ENCODE measurements around the gene GTPBP4.
"Not testable (repeated sequence)": the region's sequence is repeated elsewhere in the genome, so short reads cannot be mapped to it uniquely, and the experiment has no call there.

Gene GTPBP4

GRCh38 chr10:1063232-1063865, 75.1 kb downstream of the GTPBP4 start:
- Histone ChIP-seq H3K4me1 (ENCODE audit: low read length) (peaks cover 8% of the 10 kb centered on the region), H3K4me3 (ENCODE audit: low read length) (no peak overlapping the region), H3K27me3 (ENCODE audit: low read depth, low read length) (no peaks in the 10 kb centered on the region), H4K20me1 (ENCODE audit: insufficient read depth, low read length) (peaks cover 9% of the 10 kb centered on the region; the same call in 1 of the 2 replicates), H3K79me2 (ENCODE audit: low read length) (peaks cover 36% of the 10 kb centered on the region), H3K36me3 (replicated peaks; ENCODE audit: low read depth, low read length) (peaks cover 5% of the 10 kb centered on the region), H3K4me2 (ENCODE audit: low read length) (no peak overlapping the region), H3K27ac (ENCODE audit: low read length) (no peak overlapping the region), H3K9ac (ENCODE audit: low read length) (no peak overlapping the region), H3K9me3 (ENCODE audit: insufficient read depth, low read length) (no peaks in the 10 kb centered on the region), H2AFZ (ENCODE audit: low read depth, low read length) (no peak overlapping the region)
- no peak for TF ChIP-seq EZH2phosphoT487 (IDR thresholded peaks at IDR 0.05; ENCODE audit: low read depth)
- no peak for TF ChIP-seq CTCF (IDR thresholded peaks at IDR 0.05; ENCODE audit: low read depth, low read length)

- Histone ChIP-seq H3K4me1 (ENCODE audit: low read length) (peaks cover 7% of the 10 kb centered on the region), H4K20me1 (ENCODE audit: insufficient read depth, low read length) (peaks cover 9% of the 10 kb centered on the region; the same call in 1 of the 2 replicates), H3K4me3 (ENCODE audit: low read length) (no peak overlapping the region), H3K9me3 (ENCODE audit: insufficient read depth, low read length) (no peaks in the 10 kb centered on the region), H3K79me2 (ENCODE audit: low read length) (peaks cover 21% of the 10 kb centered on the region), H3K36me3 (replicated peaks; ENCODE audit: low read depth, low read length) (no peaks in the 10 kb centered on the region), H2AFZ (ENCODE audit: low read depth, low read length) (no peak overlapping the region), H3K9ac (ENCODE audit: low read length) (no peak overlapping the region), H3K27me3 (ENCODE audit: low read depth, low read length) (no peaks in the 10 kb centered on the region), H3K27ac (ENCODE audit: low read length) (no peak overlapping the region), H3K4me2 (ENCODE audit: low read length) (no peak overlapping the region)
- TF ChIP-seq EZH2phosphoT487 (IDR thresholded peaks at IDR 0.05; ENCODE audit: low read depth) (no peak), CTCF (IDR thresholded peaks at IDR 0.05; ENCODE audit: low read depth, low read length) (no peak)
These were observed 76.7 kb downstream of the GTPBP4 start for GRCh38 chr10:1064964-1065247.

- not testable (repeated sequence) for H4K20me1 ChIP-seq (ENCODE audit: insufficient read depth, low read length); H2AFZ ChIP-seq (ENCODE audit: low read depth, low read length); H3K9ac ChIP-seq (ENCODE audit: low read length); H3K27me3 ChIP-seq (ENCODE audit: low read depth, low read length); H3K27ac ChIP-seq (ENCODE audit: low read length); H3K9me3 ChIP-seq (ENCODE audit: insufficient read depth, low read length); H3K36me3 ChIP-seq (replicated peaks; ENCODE audit: low read depth, low read length); H3K4me3 ChIP-seq (ENCODE audit: low read length); H3K4me2 ChIP-seq (ENCODE audit: low read length); H3K79me2 ChIP-seq (ENCODE audit: low read length); H3K4me1 ChIP-seq (ENCODE audit: low read length)
These were observed 78.5 kb downstream of the GTPBP4 start for GRCh38 chr10:1066734-1067133.

GRCh38 chr10:1068380-1069361, 80.4 kb downstream of the GTPBP4 start:
- no peak overlapping the region for H3K9ac ChIP-seq (ENCODE audit: low read length)
- TF ChIP-seq CTCF (IDR thresholded peaks at IDR 0.05; ENCODE audit: low read depth, low read length) (no peak), EZH2phosphoT487 (IDR thresholded peaks at IDR 0.05; ENCODE audit: low read depth) (no peak)
- no peaks in the 10 kb centered on the region for H4K20me1 ChIP-seq (ENCODE audit: insufficient read depth, low read length)
- H3K36me3 ChIP-seq (replicated peaks; ENCODE audit: low read depth, low read length): no peaks in the 10 kb centered on the region
- H3K4me3 ChIP-seq (ENCODE audit: low read length): no peak overlapping the region
- no peak overlapping the region for H2AFZ ChIP-seq (ENCODE audit: low read depth, low read length)
- no peak overlapping the region for H3K27ac ChIP-seq (ENCODE audit: low read length)
- H3K4me2 ChIP-seq (ENCODE audit: low read length): no peak overlapping the region
- no peaks in the 10 kb centered on the region for H3K4me1 ChIP-seq (ENCODE audit: low read length)
- H3K9me3 ChIP-seq (ENCODE audit: insufficient read depth, low read length): no peaks in the 10 kb centered on the region
- H3K27me3 ChIP-seq (ENCODE audit: low read depth, low read length): no peaks in the 10 kb centered on the region
- H3K79me2 ChIP-seq (ENCODE audit: low read length): no peaks in the 10 kb centered on the region; the same call in 1 of the 2 replicates

All from OCI-LY3 (cell line).